Thyroid gland (tissue), 4 donors: ENCODE measurements around the gene TACR1. TPM values are rescaled to one million over a fixed set of nuclear protein-coding genes. Genes with fewer than 3 reads are reported as not detected.

ENCODE experiments used
- DNase-seq, 2 donors: peaks; one replicate each; pipeline ENCODE4 v3.0.0-alpha.2; 2019
- H3K27ac ChIP-seq, 3 donors: fragments of 200-600 bp; sonication (generic); 1 replicate in 2 of 3; 2 replicates in 1 of 3; pipeline ENCODE4 v1.5.1; 2016 to 2019; ENCODE audit warnings: mild to moderate bottlenecking in 1 of 3, moderate library complexity in 1 of 3
- H3K27me3 ChIP-seq: fragments of 200-600 bp; sonication (generic); one replicate; pipeline ENCODE4 v1.5.1; 2019
- H3K36me3 ChIP-seq, 2 donors: fragments of 200-600 bp; sonication (generic); one replicate each; pipeline ENCODE4 v1.5.1; 2016 to 2019
- H3K4me1 ChIP-seq, 2 donors: fragments of 200-600 bp; sonication (generic); one replicate each; pipeline ENCODE4 v1.5.1; 2017 to 2019
- H3K4me3 ChIP-seq, 3 donors: fragments of 200-600 bp; sonication (generic); replicated peaks in 1 of 3; 1 replicate in 2 of 3; 2 replicates in 1 of 3; pipeline ENCODE4 v1.5.1; 2016; ENCODE audit warnings: mild to moderate bottlenecking in 1 of 3
- H3K9me3 ChIP-seq: fragments of 200-600 bp; sonication (generic); one replicate; pipeline ENCODE4 v1.5.1; 2017
- CTCF ChIP-seq, 6 experiments: fragments of 200-600 bp in 3 of 6; fragments of 450-650 bp in 3 of 6; sonication (generic) in 3 of 6; IDR thresholded peaks; one replicate each; pipeline ENCODE4 v1.5.1; 2016 to 2019; ENCODE audit warnings: antibody characterized with exemption in 6 of 6, mild to moderate bottlenecking in 2 of 6, inconsistent platforms in 1 of 6, moderate library complexity in 1 of 6
- POLR2A ChIP-seq, 2 donors: fragments of 450-650 bp; IDR thresholded peaks; one replicate each; pipeline ENCODE4 v1.6.1; 2017; ENCODE audit warnings: antibody characterized with exemption in 2 of 2, mild to moderate bottlenecking in 2 of 2, moderate library complexity in 1 of 2
- WGBS, 2 donors: methylation state at CpG; one replicate each; pipeline ENCODE4 v1.1.5; 2017; 5-methylcytosine and 5-hydroxymethylcytosine counted together
- intact Hi-C: fragments of 100-400 bp; cut with DNase I; formaldehyde crosslinking; loops from one replicate; pipeline ENCODE4 v1.15.1; 2023
- microRNA-seq: library from miRNA; unstranded; fragments of <30 nt; microRNA quantifications from one replicate; pipeline ENCODE4, GENCODE V29; 2016
- small RNA-seq: library from RNA; depleted of rRNA; stranded (forward); fragments of <200 nt; gene quantifications from one replicate; pipeline ENCODE3, GENCODE V24; 2016
- total RNA-seq, 4 donors: library from RNA; depleted of rRNA; stranded (reverse); fragments of >200 nt; gene quantifications; one replicate each; pipeline ENCODE4 v1.2.3, GENCODE V29; 2016

The TACR1 gene
- total RNA-seq, 4 donors from 2014 or later: 0.24 to 2.7 (median 0.63) TPM

GRCh38 chr2:74999468-74999867 is 199.9 kb downstream of the TACR1 start:
- DNase-seq: no peak
- TF ChIP-seq CTCF (IDR thresholded peaks at IDR 0.05) (no peak), POLR2A (IDR thresholded peaks at IDR 0.05) (no peak)
- intact Hi-C loops: no loop called here
- H3K9me3 ChIP-seq: no peaks in the 10 kb centered on the region
- H3K27ac ChIP-seq: no peak overlapping the region
- no peaks in the 10 kb centered on the region for H3K36me3 ChIP-seq
- no peaks in the 10 kb centered on the region for H3K27me3 ChIP-seq
- H3K4me3 ChIP-seq: no peak overlapping the region
- no peaks in the 10 kb centered on the region for H3K4me1 ChIP-seq
- WGBS, 2 donors: 94% methylated on average over 5 of the region's 5 CpGs

Small RNAs within 50 kb of the gene (microRNA-seq; reads per million reads assigned to microRNA genes)
- gene MIR5000: not detected

Small RNAs within 50 kb of the gene (small RNA-seq; reads per million reads assigned to genes)
- not detected for gene MIR5000

Other genes with a start within 250 kb of the TACR1 start
- gene POLE4, start 240.9 kb downstream of the TACR1 start, total RNA-seq: 10 to 100 TPM; 18.1 to 37.6 (median 26.6) TPM